Panc1 (cell line): ENCODE results near the gene MAGEF1. TPM values are rescaled to one million over a fixed set of nuclear protein-coding genes. Genes with fewer than 3 reads are reported as not detected.

Experiments
- ATAC-seq: fragments of 200-7000 bp; cut with Tn5 transposase; 2 replicates; pipeline ENCODE4 v1.9.1; 2020; ENCODE audit warnings: mild to moderate bottlenecking, moderate library complexity
- BruUV-seq: library from RNA; stranded (reverse); fragments of 400-500 nt; replicated peaks from 2 replicates; lab custom pipeline; 2021; lab: Mats Ljungman, UMichigan
- CTCF ChIA-PET: fragments of 300-600 bp; sonication (Branson Sonifier 250); formaldehyde crosslinking; loops from one replicate; lab custom pipeline; 2022; ENCODE audit warnings: antibody characterized with exemption; lab: Charles Lee
- POLR2A ChIA-PET: fragments of 300-600 bp; sonication (Branson Sonifier 250); formaldehyde crosslinking; loops from one replicate; lab custom pipeline; 2022; ENCODE audit warnings: antibody characterized with exemption; lab: Charles Lee
- DNase-seq: peaks from one replicate; pipeline ENCODE4 v3.0.0-alpha.2; 2010; ENCODE audit warnings: low read depth, low spot score
- H3K27ac ChIP-seq: 2 replicates; pipeline ENCODE4 v1.5.1; 2011; ENCODE audit warnings: mild to moderate bottlenecking, low read length, inconsistent platforms
- H3K27me3 ChIP-seq: fragments of 200-500 bp; sonication (Bioruptor generic); 2 replicates; pipeline ENCODE4 v1.6.0; 2014; ENCODE audit warnings: low read length, inconsistent platforms; ENCODE audit not compliant: control insufficient read depth, insufficient read depth
- H3K36me3 ChIP-seq: fragments of 200-500 bp; sonication (Bioruptor generic); 2 replicates; pipeline ENCODE4 v1.5.1; 2014; ENCODE audit warnings: inconsistent platforms, mild to moderate bottlenecking, low read length, moderate library complexity; ENCODE audit not compliant: control insufficient read depth, insufficient read depth
- H3K4me1 ChIP-seq: 2 replicates; pipeline ENCODE4 v1.5.1; 2011; ENCODE audit warnings: inconsistent platforms, mild to moderate bottlenecking, low read length, moderate library complexity; ENCODE audit not compliant: control insufficient read depth, insufficient read depth
- H3K4me3 ChIP-seq, 2 experiments: 2 replicates each; pipeline ENCODE4 v1.5.1; 2011 to 2012; ENCODE audit warnings: low read depth in 2 of 2, low read length in 2 of 2, mild to moderate bottlenecking in 2 of 2, inconsistent platforms in 1 of 2, moderate library complexity in 1 of 2
- H3K9me3 ChIP-seq: fragments of 200-500 bp; sonication (Bioruptor generic); 2 replicates; pipeline ENCODE4 v1.5.1; 2014; ENCODE audit warnings: low read depth, mild to moderate bottlenecking, inconsistent platforms, low read length, moderate library complexity; ENCODE audit not compliant: control insufficient read depth, insufficient read depth
- CTCF ChIP-seq: fragments of 450-650 bp; IDR thresholded peaks from 2 replicates; pipeline ENCODE4 v1.5.1; 2017; ENCODE audit warnings: mild to moderate bottlenecking
- POLR2AphosphoS5 ChIP-seq: IDR thresholded peaks from 2 replicates; pipeline ENCODE4 v1.6.1; 2012; ENCODE audit warnings: mild to moderate bottlenecking, low read depth, low read length, moderate library complexity
- REST ChIP-seq, 2 experiments: IDR thresholded peaks; 2 replicates each; pipeline ENCODE4 v1.6.1; 2011 to 2012; ENCODE audit warnings: low read depth in 2 of 2, control low read depth in 1 of 2, low read length in 1 of 2, mild to moderate bottlenecking in 1 of 2, moderate library complexity in 1 of 2; ENCODE audit not compliant: insufficient read depth in 1 of 2
- SIN3A ChIP-seq: IDR thresholded peaks from 2 replicates; pipeline ENCODE4 v1.6.1; 2012; ENCODE audit warnings: low read depth, mild to moderate bottlenecking, low read length, moderate library complexity, borderline replicate concordance; ENCODE audit not compliant: insufficient read depth
- TCF7L2 ChIP-seq: IDR thresholded peaks from 2 replicates; pipeline ENCODE4 v1.6.1; 2011; ENCODE audit warnings: mild to moderate bottlenecking, low read depth, low read length, inconsistent platforms
- in situ Hi-C: cut with HindIII; loops from 2 replicates; pipeline ENCODE4 v1.10.0; 2016; ENCODE audit warnings: low sequenced_read_pairs, low pct_unique_long_range_greater_than_20kb
- intact Hi-C: fragments of 100-400 bp; cut with micrococcal nuclease; formaldehyde crosslinking; loops from one replicate; pipeline ENCODE4 v1.10.0; 2022; ENCODE audit not compliant: unreplicated experiment
- total RNA-seq: library from RNA; stranded (reverse); gene quantifications from one replicate; pipeline ENCODE4 v1.2.1, GENCODE V29; 2021; ENCODE audit not compliant: unreplicated experiment

MAGEF1 gene
- total RNA-seq, 1 experiment from 2014 or later, result 27.7 TPM

GRCh38 chr3:184694716-184695115 is 17.1 kb downstream of the MAGEF1 start:
- Histone ChIP-seq H3K4me3 (no peak overlapping the region), H3K27me3 (no peaks in the 10 kb centered on the region), H3K36me3 (no peaks in the 10 kb centered on the region), H3K27ac (no peak overlapping the region), H3K4me1 (no peaks in the 10 kb centered on the region), H3K9me3 (no peaks in the 10 kb centered on the region)
- DNase-seq, result no peak
- in situ Hi-C loops (no loop called here), intact Hi-C loops (no loop called here)
- TF ChIP-seq POLR2AphosphoS5, result no peak
- no peak for TF ChIP-seq REST (IDR thresholded peaks at IDR 0.05; ENCODE audit: insufficient read depth in 1 of 2, low read depth in 2 of 2, low read length in 1 of 2)
- TF ChIP-seq SIN3A, result no peak
- no peak for TF ChIP-seq TCF7L2
- no peak for TF ChIP-seq CTCF
- no TSS peak for BruUV-seq
- ChIA-PET CTCF (no interaction called here), POLR2A (no interaction called here)
- ATAC-seq, result no peak

GRCh38 chr3:184694133-184694665 is 17.7 kb downstream of the MAGEF1 start:
- Histone ChIP-seq H3K36me3 (no peaks in the 10 kb centered on the region), H3K9me3 (no peaks in the 10 kb centered on the region), H3K4me3 (no peak overlapping the region), H3K4me1 (no peaks in the 10 kb centered on the region), H3K27me3 (no peaks in the 10 kb centered on the region), H3K27ac (no peak overlapping the region)
- no TSS peak for BruUV-seq
- in situ Hi-C loops, result no loop called here
- TF ChIP-seq REST (IDR thresholded peaks at IDR 0.05; ENCODE audit: insufficient read depth in 1 of 2, low read depth in 2 of 2, low read length in 1 of 2), result no peak
- no peak for TF ChIP-seq CTCF
- no peak for TF ChIP-seq POLR2AphosphoS5
- TF ChIP-seq SIN3A, result no peak
- no peak for TF ChIP-seq TCF7L2
- intact Hi-C loops, result no loop called here
- CTCF ChIA-PET, result no interaction called here
- POLR2A ChIA-PET, result no interaction called here
- ATAC-seq (no peak), DNase-seq (no peak)
